Endothelial cell (in vitro differentiated cells): ENCODE data around the gene MRPS30. TPM values are rescaled to one million over a fixed set of nuclear protein-coding genes. Genes with fewer than 3 reads are reported as not detected.

Experiments used
- DNase-seq: peaks from one replicate; pipeline ENCODE4 v3.0.0; 2021; ENCODE audit warnings: low spot score
- H3K27ac Mint-ChIP-seq: one replicate; pipeline ENCODE4 v1.8.0; 2021; ENCODE audit warnings: mixed read lengths, inconsistent platforms; ENCODE audit not compliant: unreplicated experiment
- H3K27me3 Mint-ChIP-seq: one replicate; pipeline ENCODE4 v1.8.0; 2021; ENCODE audit warnings: mild to moderate bottlenecking, moderate library complexity, mixed read lengths, inconsistent platforms; ENCODE audit not compliant: unreplicated experiment
- H3K36me3 Mint-ChIP-seq: one replicate; pipeline ENCODE4 v1.8.0; 2021; ENCODE audit warnings: mild to moderate bottlenecking, low read depth, mixed read lengths, inconsistent platforms; ENCODE audit not compliant: unreplicated experiment
- H3K4me1 Mint-ChIP-seq: one replicate; pipeline ENCODE4 v1.8.0; 2021; ENCODE audit warnings: mild to moderate bottlenecking, mixed read lengths, inconsistent platforms; ENCODE audit not compliant: unreplicated experiment
- H3K4me3 Mint-ChIP-seq: one replicate; pipeline ENCODE4 v1.8.0; 2021; ENCODE audit warnings: mild to moderate bottlenecking, mixed read lengths, inconsistent platforms; ENCODE audit not compliant: unreplicated experiment
- H3K9me3 Mint-ChIP-seq: one replicate; pipeline ENCODE4 v1.8.0; 2021; ENCODE audit warnings: mixed read lengths, inconsistent platforms; ENCODE audit not compliant: unreplicated experiment
- CTCF ChIP-seq: fragments of 200-600 bp; sonication (generic); IDR thresholded peaks from one replicate; pipeline ENCODE4 v1.5.0; 2021; ENCODE audit warnings: antibody characterized with exemption; ENCODE audit not compliant: unreplicated experiment
- total RNA-seq: library from RNA; stranded (reverse); fragmentation: NEBNext Ultra II Directional; extraction: Animal tissue kit (Norgen Biotek cat#: 25700); gene quantifications from one replicate; pipeline ENCODE4 v1.2.1, GENCODE V29; 2021; ENCODE audit not compliant: unreplicated experiment

Gene MRPS30
- total RNA-seq, 1 donor from 2014 or later: 27.6 TPM

DNA sequence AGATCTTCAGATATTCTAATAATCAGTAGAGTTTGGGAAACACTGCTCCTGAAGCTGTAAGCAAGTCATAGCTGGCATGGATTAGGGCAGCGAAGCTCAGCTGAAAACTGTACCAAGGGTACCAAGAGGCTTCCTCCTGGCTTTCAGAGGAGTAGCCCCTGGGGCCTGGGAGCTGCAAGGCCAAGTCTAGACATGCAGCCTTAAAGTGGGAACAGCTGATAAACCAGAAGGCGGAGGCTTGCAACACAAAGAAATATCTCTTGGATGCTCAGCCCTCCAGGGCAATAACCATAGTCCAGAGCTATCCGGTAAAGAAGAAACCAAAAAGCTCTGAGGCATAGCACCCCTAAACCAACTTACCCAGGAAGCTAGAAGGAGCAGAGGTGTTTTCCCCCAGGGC is 51.5 kb downstream of the MRPS30 start:
- TF ChIP-seq CTCF: no peak
- Mint-ChIP-seq H3K36me3 (no peaks in the 10 kb centered on the region), H3K27ac (no peak overlapping the region), H3K4me3 (no peak overlapping the region), H3K4me1 (no peaks in the 10 kb centered on the region), H3K27me3 (no peaks in the 10 kb centered on the region), H3K9me3 (no peaks in the 10 kb centered on the region)
- no peak for DNase-seq

DNA sequence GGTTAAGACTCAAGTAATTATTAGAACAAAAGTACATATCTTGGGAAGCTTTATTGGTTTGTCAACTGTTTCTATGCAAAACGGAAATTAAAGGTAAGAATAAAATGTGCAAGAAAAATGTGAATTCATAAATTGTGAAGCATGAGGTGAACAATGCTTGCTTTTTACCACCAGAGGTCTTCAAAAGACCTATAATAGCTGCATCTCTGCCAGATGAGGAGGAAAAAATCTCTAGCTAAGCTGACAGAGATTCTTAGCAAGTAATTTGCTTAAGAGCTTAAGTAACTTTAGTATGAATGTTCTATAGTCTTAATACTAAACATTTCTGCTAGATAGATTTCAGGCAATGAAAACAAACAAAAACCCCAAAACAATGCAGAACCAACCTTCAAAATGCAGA is 54.1 kb downstream of the MRPS30 start:
- Mint-ChIP-seq H3K27ac (no peak overlapping the region), H3K4me3 (no peak overlapping the region), H3K9me3 (no peaks in the 10 kb centered on the region), H3K36me3 (no peaks in the 10 kb centered on the region), H3K4me1 (no peaks in the 10 kb centered on the region), H3K27me3 (no peaks in the 10 kb centered on the region)
- TF ChIP-seq CTCF: no peak
- DNase-seq: no peak
